GM23248 (cell line): ENCODE data around the gene RIC3. TPM values are rescaled to one million over a fixed set of nuclear protein-coding genes. Genes with fewer than 3 reads are reported as not detected.

Experiments
- DNase-seq: peaks from one replicate; pipeline ENCODE4 v3.0.0-alpha.2; 2015
- H2AFZ ChIP-seq: fragments of 200-600 bp; sonication (generic); 2 replicates; pipeline ENCODE4 v1.6.1; 2016; ENCODE audit warnings: antibody characterized with exemption
- H3F3A ChIP-seq: fragments of 200-600 bp; sonication (generic); 2 replicates; pipeline ENCODE4 v1.6.1; 2016; ENCODE audit warnings: mild to moderate bottlenecking, antibody characterized with exemption, mixed run types; ENCODE audit not compliant: insufficient read depth
- H3K27ac ChIP-seq: fragments of 200-600 bp; sonication (generic); 2 replicates; pipeline ENCODE4 v1.5.1; 2016; ENCODE audit warnings: mild to moderate bottlenecking
- H3K27me3 ChIP-seq: fragments of 200-600 bp; sonication (generic); replicated peaks from 2 replicates; pipeline ENCODE4 v1.6.1; 2016; ENCODE audit warnings: mild to moderate bottlenecking; ENCODE audit not compliant: insufficient read depth
- H3K36me3 ChIP-seq: fragments of 200-600 bp; sonication (generic); 2 replicates; pipeline ENCODE4 v1.6.1; 2016; ENCODE audit warnings: low read depth, mild to moderate bottlenecking
- H3K4me1 ChIP-seq: fragments of 200-600 bp; sonication (generic); 2 replicates; pipeline ENCODE4 v1.6.1; 2016; ENCODE audit warnings: mild to moderate bottlenecking; ENCODE audit not compliant: insufficient read depth
- H3K4me2 ChIP-seq: fragments of 200-600 bp; sonication (generic); one replicate; pipeline ENCODE4 v1.6.1; 2016; ENCODE audit warnings: mild to moderate bottlenecking; ENCODE audit not compliant: unreplicated experiment
- H3K4me3 ChIP-seq: fragments of 200-600 bp; sonication (generic); 2 replicates; pipeline ENCODE4 v1.5.1; 2016; ENCODE audit warnings: mild to moderate bottlenecking
- H3K79me2 ChIP-seq: fragments of 200-600 bp; sonication (generic); 2 replicates; pipeline ENCODE4 v1.6.1; 2016; ENCODE audit warnings: mild to moderate bottlenecking; ENCODE audit not compliant: insufficient read depth
- H3K9ac ChIP-seq: fragments of 200-600 bp; sonication (generic); 2 replicates; pipeline ENCODE4 v1.6.1; 2016; ENCODE audit warnings: mild to moderate bottlenecking
- H3K9me2 ChIP-seq: fragments of 200-600 bp; sonication (generic); 2 replicates; pipeline ENCODE4 v1.6.1; 2016; ENCODE audit warnings: mixed run types, mild to moderate bottlenecking, moderate library complexity; ENCODE audit not compliant: insufficient read depth
- H3K9me3 ChIP-seq: fragments of 200-600 bp; sonication (generic); one replicate; pipeline ENCODE4 v1.6.1; 2017; ENCODE audit warnings: low read depth
- H4K20me1 ChIP-seq: fragments of 200-600 bp; sonication (generic); 2 replicates; pipeline ENCODE4 v1.6.0; 2016; ENCODE audit not compliant: insufficient read depth
- EZH2 ChIP-seq: fragments of 200-600 bp; sonication (generic); IDR thresholded peaks from 2 replicates; pipeline ENCODE4 v1.6.1; 2018; ENCODE audit warnings: antibody characterized with exemption, mild to moderate bottlenecking; ENCODE audit not compliant: insufficient read depth, poor library complexity, severe bottlenecking
- EZH2phosphoT487 ChIP-seq: fragments of 200-600 bp; sonication (generic); IDR thresholded peaks from 2 replicates; pipeline ENCODE4 v1.6.1; 2018; ENCODE audit warnings: antibody characterized with exemption, moderate library complexity, mild to moderate bottlenecking, low read depth; ENCODE audit not compliant: insufficient read depth
- WGBS, 2 experiments: methylation state at CpG; one replicate each; pipeline ENCODE4 v1.1.6; 2015 to 2017; ENCODE audit warnings: low lambda C conversion rate in 2 of 2, low coverage in 1 of 2; ENCODE audit errors: missing lambda C conversion rate in 2 of 2; 5-methylcytosine and 5-hydroxymethylcytosine counted together
- in situ Hi-C: fragments of 300-500 bp; cut with MboI; formaldehyde crosslinking; loops from 2 replicates; pipeline ENCODE4 v1.15.0; 2020
- polyA plus RNA-seq: library from polyadenylated mRNA; unstranded; fragments of >200 nt; fragmentation: Nextera tagmentation; extraction: Ambion mirVana; gene quantifications from 2 replicates; pipeline ENCODE4 v1.2.1, GENCODE V29; 2016
- total RNA-seq: library from RNA; depleted of rRNA; stranded (reverse); fragments of >200 nt; shearing (Covaris generic); gene quantifications from 2 replicates; pipeline ENCODE4 v1.2.3, GENCODE V29; 2014

RIC3 gene
- total and polyA plus RNA-seq, 2 experiments from 2014 or later = 0.06 TPM; not detected in 1

DNA sequence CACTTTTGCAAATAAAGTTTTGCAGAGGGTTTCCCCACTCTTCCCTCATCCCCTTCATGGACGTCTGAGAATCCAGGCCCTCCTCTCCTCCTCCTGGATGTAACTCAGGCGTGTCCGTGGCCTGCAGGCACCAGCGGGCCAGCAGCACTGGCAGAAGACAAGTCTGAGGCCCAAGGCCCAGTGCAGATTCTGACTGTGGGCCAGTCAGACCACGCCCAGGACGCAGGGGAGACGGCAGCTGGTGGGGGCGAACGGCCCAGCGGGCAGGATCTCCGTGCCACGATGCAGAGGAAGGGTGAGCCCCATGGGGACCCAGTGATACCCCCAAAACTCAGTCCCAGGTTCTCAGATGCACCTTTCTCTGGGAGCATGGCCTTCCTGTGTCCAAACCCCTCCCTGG, 73.5 kb downstream of the RIC3 start:
- Histone ChIP-seq H3K79me2 (no peaks in the 10 kb centered on the region), H4K20me1 (no peaks in the 10 kb centered on the region), H3K4me3 (no peak overlapping the region), H2AFZ (no peak overlapping the region), H3K36me3 (no peaks in the 10 kb centered on the region), H3K4me2 (no peak overlapping the region), H3K4me1 (peaks cover 23% of the 10 kb centered on the region), H3K27ac (no peak overlapping the region), H3K9me3 (no peaks in the 10 kb centered on the region), H3F3A (peaks cover 21% of the 10 kb centered on the region), H3K9ac (no peak overlapping the region), H3K27me3 (no peaks in the 10 kb centered on the region), H3K9me2 (no peaks in the 10 kb centered on the region)
- TF ChIP-seq EZH2 = no peak
- TF ChIP-seq EZH2phosphoT487 = no peak
- in situ Hi-C loops = loop anchor here (5.0 kb wide), 1 partner anchor 88 kb away; no protein-coding TSS in a partner anchor
- WGBS, 2 experiments = 51 to 53% methylated on average over 12 of the region's 12 CpGs
- DNase-seq = no peak

DNA sequence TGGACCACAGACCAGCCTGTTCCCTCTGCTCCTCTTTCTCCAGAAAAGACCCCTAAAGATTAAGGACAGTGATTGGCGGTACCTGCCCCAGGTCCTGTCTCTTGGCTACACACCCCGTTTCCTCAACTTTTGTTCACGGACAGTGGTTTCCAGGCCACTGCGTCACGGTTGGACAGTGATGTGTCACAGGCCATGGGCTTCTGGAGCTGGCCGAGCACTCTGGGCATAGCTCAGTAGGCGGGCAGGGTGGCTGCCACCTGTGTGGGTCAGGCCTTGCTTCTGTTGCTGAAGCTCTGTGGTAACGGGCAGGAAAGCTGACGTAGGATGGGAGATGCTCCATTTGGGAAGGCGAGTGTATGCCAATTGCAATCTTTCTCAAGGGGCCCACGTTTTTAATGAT, 74.2 kb downstream of the RIC3 start:
- Histone ChIP-seq H3K4me2 (no peak overlapping the region), H2AFZ (no peak overlapping the region), H3K9ac (no peak overlapping the region), H3K36me3 (no peaks in the 10 kb centered on the region), H3F3A (peaks cover 21% of the 10 kb centered on the region), H3K27ac (no peak overlapping the region), H3K79me2 (no peaks in the 10 kb centered on the region), H3K4me1 (peaks cover 23% of the 10 kb centered on the region), H3K4me3 (no peak overlapping the region), H3K27me3 (no peaks in the 10 kb centered on the region), H4K20me1 (no peaks in the 10 kb centered on the region), H3K9me2 (no peaks in the 10 kb centered on the region), H3K9me3 (no peaks in the 10 kb centered on the region)
- WGBS, 2 experiments = 89 to 90% methylated on average over 11 of the region's 11 CpGs
- no peak for TF ChIP-seq EZH2phosphoT487
- no peak for TF ChIP-seq EZH2
- in situ Hi-C loops = loop anchor here (5.0 kb wide), 1 partner anchor 87 kb away; no protein-coding TSS in a partner anchor
- DNase-seq = no peak

DNA sequence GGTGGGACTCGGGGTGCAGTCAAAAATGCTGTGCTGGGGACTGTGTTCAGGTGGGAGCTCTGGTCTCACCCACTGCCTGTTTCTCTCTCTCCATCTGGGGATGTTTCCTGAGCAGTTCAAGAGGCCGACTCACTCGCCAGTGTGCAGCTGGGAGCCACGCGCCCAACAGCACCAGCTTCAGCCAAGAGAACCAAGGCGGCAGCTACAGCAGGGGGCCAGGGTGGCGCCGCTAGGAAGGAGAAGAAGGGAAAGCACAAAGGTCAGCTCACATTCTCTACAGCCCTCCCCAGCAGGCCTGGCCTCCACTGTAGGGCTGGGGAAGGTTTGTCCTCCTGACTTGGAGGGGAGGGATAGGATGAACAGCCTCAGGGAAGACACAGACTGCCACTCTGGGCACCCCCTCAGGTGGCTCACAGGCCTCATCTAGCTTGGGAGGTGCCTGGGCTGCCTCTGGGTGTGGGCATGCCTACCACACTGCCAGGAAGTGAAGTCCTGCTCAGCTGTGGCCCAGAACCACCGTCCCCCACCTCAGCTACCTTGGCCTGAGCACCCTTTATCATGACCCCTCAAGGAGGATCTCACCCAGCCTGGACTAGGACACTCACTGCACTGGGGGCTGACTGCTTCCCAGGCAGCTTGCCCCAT, 74.8 kb downstream of the RIC3 start:
- Histone ChIP-seq H3F3A (peaks cover 19% of the 10 kb centered on the region), H3K4me1 (peaks cover 21% of the 10 kb centered on the region), H3K4me2 (no peak overlapping the region), H2AFZ (no peak overlapping the region), H3K79me2 (no peaks in the 10 kb centered on the region), H3K9ac (no peak overlapping the region), H4K20me1 (no peaks in the 10 kb centered on the region), H3K9me2 (no peaks in the 10 kb centered on the region), H3K4me3 (no peak overlapping the region), H3K36me3 (no peaks in the 10 kb centered on the region), H3K9me3 (no peaks in the 10 kb centered on the region), H3K27ac (no peak overlapping the region), H3K27me3 (no peaks in the 10 kb centered on the region)
- DNase-seq = peak; percentile 13
- TF ChIP-seq EZH2phosphoT487 (no peak), EZH2 (no peak)
- WGBS, 2 experiments = 66 to 76% methylated on average over 9 of the region's 9 CpGs
- in situ Hi-C loops = no loop called here

DNA sequence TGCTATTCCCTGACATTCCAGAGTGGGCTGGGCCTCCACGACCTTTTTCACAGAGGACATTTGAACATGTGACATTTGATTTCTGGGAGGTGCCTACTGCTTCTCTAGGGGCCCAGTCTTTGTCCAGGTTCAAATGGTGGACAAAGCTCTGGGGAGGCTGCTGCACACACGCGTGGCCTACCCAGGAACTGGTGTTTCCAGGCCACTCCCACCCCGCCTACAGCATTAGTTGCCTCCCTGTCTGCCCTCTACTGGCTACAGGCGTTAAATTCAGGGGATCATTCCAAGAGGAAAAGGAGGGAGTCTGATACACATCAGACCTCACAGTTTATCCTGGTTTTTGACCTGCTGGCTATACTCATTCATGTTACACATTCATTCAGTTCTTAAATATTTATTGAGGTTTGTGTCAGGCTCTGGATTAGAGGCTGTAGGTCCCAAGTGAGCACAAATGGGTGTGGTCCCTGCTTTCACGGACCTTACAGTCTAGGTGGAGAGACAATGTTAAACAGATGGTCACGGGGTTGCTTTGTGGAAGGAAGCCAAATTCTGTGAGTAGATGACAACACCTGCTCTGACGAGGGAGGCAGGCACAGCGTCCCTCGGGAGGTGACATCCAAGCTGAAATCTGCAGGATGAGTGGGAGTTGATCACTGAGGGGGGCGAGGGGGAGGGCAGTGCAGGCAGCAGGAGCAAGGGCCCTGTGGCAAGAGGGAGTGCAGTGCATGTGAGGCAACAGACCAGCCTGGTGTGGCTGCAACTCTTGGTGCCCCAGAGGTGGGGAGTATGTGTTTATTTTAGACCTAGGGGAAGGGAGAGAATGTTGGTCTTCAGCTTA, 76.0 kb downstream of the RIC3 start:
- TF ChIP-seq EZH2 (no peak), EZH2phosphoT487 (no peak)
- no peaks in the 10 kb centered on the region for H3K9me3 ChIP-seq
- H3K27ac ChIP-seq = no peak overlapping the region
- H3K9me2 ChIP-seq = no peaks in the 10 kb centered on the region
- 44% methylated on average over 11 of the region's 11 CpGs for WGBS, 2 experiments
- no peaks in the 10 kb centered on the region for H3K36me3 ChIP-seq
- H3K4me1 ChIP-seq = peaks cover 9% of the 10 kb centered on the region
- H3K79me2 ChIP-seq = peaks cover 12% of the 10 kb centered on the region; the same call in 1 of the 2 replicates
- no peaks in the 10 kb centered on the region for H3K27me3 ChIP-seq
- no peak overlapping the region for H3K4me3 ChIP-seq
- H4K20me1 ChIP-seq = no peaks in the 10 kb centered on the region
- peak overlapping the region; percentile 52; the same call in 1 of the 2 replicates for H2AFZ ChIP-seq
- H3F3A ChIP-seq = peaks cover 8% of the 10 kb centered on the region
- no peak overlapping the region for H3K9ac ChIP-seq
- peak; percentile 92 for DNase-seq
- H3K4me2 ChIP-seq = no peak overlapping the region
- in situ Hi-C loops = no loop called here
